GM12872 (cell line): Measurements from ENCODE around the gene EPB41L1.

Source experiments
- TF ChIP-seq, protein P1 (sequence below): IDR thresholded peaks from 3 replicates; pipeline ENCODE4 v1.5.1; 2011; ENCODE audit warnings: low read depth, mild to moderate bottlenecking, low read length, moderate library complexity; ENCODE audit not compliant: insufficient read depth

The EPB41L1 gene

DNA sequence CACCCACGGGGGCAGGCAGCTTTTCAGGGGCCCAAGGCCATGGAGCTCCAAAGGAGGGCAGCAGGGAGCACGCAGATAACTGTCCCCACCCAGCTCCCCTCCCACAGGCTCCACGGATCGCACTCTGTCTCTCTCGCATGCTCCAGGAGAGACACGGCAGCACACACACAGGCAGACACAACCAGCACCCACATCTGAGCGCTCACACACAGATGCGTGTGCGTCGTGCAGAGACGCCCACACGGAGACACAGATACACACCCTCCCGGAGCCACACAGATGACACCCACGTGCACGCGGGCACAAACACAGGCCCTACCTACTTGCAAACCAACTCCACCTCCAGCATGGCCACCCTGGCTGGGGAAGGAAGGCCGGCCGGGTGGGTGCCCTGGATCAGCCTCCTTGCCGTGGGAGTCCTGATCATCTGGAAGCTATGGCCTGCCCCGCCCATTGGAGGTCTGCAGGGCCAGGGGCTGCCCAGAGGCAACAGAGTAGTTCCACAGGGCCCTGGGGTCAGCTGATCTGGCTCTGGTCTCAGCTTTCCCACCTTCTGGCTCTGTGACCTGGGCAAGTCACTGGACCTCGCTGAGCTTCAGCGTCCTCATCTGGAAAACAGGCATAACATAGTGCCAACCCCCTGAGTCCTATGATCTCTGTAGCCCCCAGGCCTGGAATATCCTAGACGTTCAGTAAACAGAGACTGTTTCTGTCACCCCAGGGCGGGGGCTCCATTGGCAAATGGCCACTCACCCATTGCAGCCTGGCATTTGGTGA, 113.3 kb downstream of the EPB41L1 start:
- TF ChIP-seq, protein P1, sequence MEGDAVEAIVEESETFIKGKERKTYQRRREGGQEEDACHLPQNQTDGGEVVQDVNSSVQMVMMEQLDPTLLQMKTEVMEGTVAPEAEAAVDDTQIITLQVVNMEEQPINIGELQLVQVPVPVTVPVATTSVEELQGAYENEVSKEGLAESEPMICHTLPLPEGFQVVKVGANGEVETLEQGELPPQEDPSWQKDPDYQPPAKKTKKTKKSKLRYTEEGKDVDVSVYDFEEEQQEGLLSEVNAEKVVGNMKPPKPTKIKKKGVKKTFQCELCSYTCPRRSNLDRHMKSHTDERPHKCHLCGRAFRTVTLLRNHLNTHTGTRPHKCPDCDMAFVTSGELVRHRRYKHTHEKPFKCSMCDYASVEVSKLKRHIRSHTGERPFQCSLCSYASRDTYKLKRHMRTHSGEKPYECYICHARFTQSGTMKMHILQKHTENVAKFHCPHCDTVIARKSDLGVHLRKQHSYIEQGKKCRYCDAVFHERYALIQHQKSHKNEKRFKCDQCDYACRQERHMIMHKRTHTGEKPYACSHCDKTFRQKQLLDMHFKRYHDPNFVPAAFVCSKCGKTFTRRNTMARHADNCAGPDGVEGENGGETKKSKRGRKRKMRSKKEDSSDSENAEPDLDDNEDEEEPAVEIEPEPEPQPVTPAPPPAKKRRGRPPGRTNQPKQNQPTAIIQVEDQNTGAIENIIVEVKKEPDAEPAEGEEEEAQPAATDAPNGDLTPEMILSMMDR: no peak

DNA sequence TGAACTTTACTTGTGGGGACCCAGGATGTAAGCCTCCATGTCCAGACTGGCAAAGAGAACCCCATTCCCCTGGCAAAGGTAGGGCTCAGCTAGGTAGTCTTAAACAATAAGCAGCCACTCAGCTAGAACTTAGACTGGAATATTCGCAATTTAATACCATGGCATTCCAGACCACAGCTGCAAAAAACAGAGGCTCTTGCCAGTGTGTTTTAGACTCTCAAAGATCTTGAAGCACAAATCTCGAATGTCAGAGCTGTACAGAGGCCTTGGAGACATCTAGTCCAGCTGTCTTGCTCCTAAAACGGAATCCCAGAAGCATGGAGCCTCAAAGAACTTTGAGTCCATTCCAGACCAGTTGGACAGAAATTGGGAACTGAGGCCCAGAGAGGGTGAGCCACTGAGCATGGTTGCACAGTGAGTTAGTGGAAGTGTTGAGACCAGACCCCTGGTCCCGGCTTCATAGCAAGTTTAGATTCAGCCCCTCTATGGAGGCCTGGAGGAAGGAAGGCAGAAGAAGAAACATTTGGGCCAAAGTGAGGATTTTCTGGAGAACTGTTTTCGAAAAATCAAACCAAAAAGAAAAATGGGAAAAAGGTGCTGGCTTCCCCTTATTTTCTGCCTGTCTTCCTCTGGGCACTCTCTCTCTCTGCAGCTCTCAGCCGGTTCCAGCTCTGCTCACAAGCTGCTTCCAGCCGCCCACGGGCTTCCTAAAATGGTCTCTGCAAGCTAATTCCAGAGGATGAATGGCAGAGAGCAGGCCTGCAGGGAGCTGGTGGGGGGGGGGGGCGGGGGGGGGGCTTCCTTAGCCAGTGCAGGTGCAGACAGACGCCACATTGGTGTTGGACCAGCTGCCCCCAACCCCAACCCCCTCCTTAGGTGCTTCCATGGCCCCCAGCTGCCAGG, 114.2 kb downstream of the EPB41L1 start:
- TF ChIP-seq, protein P1: no peak

DNA sequence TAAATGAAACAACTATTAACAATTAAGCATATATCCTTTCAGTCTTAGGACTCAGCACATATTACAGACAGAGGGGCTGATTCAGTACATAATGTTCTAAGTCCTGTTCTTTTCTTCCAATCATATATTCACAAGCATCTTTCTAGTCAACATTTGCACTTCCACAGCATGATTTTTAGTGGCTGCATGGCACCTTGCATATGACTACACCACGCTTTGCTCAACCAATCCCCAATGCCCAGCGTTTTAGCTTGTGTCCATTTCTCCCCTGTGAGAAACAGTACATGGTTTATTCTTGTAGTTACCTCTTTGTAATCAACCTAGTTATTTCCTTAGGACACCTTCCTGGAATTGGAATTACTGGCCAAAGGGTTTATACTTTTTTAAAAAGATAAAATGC, 115.0 kb downstream of the EPB41L1 start:
- TF ChIP-seq, protein P1: no peak

DNA sequence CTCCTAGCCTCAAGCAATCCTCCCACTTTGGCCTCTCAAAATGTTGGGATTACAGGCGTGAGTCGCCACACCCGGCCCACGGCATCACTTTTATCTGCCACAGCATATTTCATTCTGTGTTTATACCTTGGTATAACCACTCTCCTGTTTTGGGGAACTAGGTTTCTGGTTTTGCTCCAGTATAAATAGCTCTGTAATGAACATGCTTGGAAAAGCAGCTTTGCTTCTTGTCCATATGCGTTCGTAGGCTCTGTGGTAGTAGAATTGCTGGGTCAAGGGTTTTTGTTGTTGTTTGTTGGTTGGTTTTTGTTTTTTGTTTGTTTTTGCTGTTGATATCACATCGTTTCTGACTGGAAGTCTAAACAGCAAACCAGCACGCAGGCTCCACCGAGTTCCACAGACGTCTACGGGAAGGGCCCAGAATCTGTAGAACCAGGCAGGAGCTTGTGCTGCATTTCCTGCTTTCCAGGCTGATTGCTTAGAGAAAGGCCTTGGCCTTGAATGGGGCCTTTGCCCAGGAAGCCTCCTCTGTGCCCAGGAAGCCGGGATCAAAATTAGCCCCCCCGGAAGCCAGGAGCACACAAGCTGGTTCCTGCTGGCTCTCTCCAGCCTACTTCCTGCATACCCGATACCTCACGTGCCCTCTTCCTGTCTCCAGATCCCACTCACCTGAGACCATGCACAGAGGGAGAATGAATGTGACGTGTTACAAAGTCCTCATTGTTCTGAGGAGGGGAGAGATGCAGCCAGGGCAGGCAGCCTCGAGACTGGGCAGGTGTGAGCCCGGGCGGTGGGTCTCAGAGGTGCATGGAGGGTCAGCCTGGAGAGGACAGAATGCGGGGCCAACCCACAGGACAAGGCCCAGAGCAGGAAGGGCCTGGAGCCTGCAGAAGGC, 116.5 kb downstream of the EPB41L1 start:
- TF ChIP-seq, protein P1: no peak

DNA sequence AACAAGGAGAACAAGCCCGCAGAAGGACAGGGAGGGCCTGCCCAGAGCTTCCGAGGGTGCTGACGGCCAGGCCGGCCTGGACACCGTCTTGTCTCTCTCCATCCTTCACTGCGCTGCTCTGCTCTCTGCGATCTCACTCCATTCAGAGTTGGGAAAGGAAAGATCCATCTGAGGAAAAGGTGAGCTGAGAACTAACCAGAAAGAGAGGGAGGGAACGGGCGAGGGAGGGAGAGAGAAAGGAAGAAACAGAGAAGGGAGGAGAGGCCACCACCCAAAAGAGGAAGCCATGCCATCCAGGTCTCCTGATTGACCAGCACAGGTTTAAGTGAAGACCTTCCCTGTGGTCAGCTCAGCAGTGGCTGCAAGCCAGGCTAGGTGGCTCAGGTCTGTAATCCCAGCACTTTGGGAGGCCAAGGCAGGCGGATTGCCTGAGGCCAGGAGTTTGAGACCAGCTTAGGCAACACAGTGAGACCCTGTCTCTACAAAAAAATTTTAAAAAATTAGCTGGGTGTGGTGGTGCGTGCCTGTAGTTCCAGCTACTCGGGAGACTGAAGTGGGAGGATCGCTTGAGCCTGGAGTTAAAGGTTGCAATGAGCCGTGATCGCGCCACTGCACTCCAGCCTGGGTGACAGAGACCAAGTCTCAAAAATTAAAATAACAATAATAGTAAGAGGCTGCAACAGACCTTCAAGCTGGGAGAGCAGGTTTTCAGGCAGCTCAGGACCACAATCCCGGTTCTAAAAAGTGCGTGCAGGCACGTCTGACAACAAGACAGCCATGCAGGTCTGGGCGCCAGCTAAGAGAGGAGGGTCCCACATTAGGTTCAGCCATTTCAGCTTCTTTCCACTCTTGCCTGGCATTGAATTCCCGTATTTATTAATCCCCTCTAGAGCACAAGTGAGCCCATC, 117.4 kb downstream of the EPB41L1 start:
- TF ChIP-seq, protein P1: no peak

DNA sequence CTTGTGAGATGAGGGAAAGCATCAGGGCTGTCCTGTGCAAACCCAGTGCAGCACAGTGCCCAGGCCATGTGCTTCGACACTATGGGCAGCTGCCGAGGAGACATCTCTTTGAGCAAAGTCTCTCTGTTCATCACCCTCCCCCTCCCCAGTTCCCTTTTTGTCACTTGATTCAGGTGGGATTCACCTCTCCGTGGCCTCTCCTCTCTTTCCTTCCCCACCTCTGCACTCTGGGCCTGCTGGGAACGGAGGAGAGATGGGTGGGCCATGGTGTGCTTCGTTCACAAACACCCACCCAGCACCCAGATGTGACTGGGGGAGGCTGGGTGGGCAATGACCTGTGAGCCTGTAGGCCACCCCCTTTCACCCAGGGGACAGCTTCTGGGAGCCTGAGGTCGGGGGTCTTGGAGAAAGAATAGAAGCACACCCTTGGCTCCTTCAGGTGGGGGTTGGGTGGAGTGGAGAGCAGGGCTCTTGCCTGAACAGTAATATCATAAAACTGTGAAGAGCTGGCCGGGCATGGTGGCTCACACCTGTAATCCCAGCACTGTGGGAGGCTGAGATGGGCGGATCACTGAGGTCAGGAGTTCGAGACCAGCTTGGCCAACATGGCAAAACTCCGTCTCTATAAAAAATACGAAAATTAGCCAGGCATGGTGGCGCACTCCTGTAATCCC, 118.1 kb downstream of the EPB41L1 start:
- TF ChIP-seq, protein P1: no peak
